Measurements from ENCODE around the gene UACA. TPM values are rescaled to one million over a fixed set of nuclear protein-coding genes. Genes with fewer than 3 reads are reported as not detected.
A peak's percentile ranks its signal among the peaks of the same experiment; 100 is the strongest.

The UACA gene
- total and polyA plus RNA-seq, 4 experiments from 2014 or later: 0.15 to 0.40 (median 0.28) TPM; not detected in 1

DNA sequence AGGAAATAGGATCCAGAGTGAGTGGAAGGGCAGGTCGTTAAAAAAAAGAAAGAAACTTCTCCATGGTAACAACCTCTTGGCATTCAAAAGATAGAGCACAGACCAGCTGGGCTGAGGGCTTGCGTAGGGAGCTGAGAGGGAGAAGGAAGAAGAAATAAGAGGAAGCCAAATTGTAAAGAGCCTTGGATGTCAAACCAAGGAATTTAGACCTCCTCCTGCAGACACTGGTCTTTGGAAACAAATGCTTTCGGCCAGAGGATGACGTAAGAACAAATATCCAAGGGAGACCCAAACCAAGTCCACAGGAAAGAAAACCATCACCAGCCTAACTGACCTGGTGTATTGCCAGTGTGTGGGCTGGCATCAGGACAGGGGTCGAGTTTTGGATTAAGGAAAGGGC is 155.2 kb downstream of the UACA start:
- no peak overlapping the region for H3K4me3 ChIP-seq (ENCODE audit: low read length in 2 of 2)
- CTCF ChIA-PET (ENCODE audit: partially characterized antibody): no interaction called here
- H3K27me3 ChIP-seq (ENCODE audit: insufficient read depth, low read length): no peaks in the 10 kb centered on the region
- intact Hi-C loops (cut with micrococcal nuclease): no loop called here
- no peak overlapping the region for H3K27ac Mint-ChIP-seq
- POLR2A ChIA-PET (ENCODE audit: partially characterized antibody): no interaction called here
- no peak for DNase-seq
- no peak overlapping the region for H3K27ac ChIP-seq (ENCODE audit: low read depth, low read length)
- H3K4me1 ChIP-seq (ENCODE audit: insufficient read depth, low read length): no peaks in the 10 kb centered on the region
- H3K36me3 ChIP-seq (ENCODE audit: insufficient read depth, low read length): no peaks in the 10 kb centered on the region
- H3K4me1 Mint-ChIP-seq: no peaks in the 10 kb centered on the region
- no peaks in the 10 kb centered on the region for H3K9me3 ChIP-seq (ENCODE audit: control insufficient read depth in 1 of 2, low read length in 2 of 2)
- H3K36me3 Mint-ChIP-seq: no peaks in the 10 kb centered on the region
- no peak overlapping the region for H3K4me3 Mint-ChIP-seq
- peaks cover 0 to 6% (median 0%) of the 10 kb centered on the region in 8 donors for H3K9me3 Mint-ChIP-seq
- peaks cover 0 to 4% of the 10 kb centered on the region in 2 donors for H3K27me3 Mint-ChIP-seq

- Mint-ChIP-seq H3K4me1 (no peaks in the 10 kb centered on the region), H3K27ac (peak overlapping the region in 1 of 7 donors; percentile 15), H3K4me3 (no peak overlapping the region), H3K27me3 (peaks cover 0 to 4% of the 10 kb centered on the region in 2 donors), H3K9me3 (peaks cover 0 to 3% (median 0%) of the 10 kb centered on the region in 8 donors), H3K36me3 (no peaks in the 10 kb centered on the region)
- DNase-seq: no peak
- ChIA-PET CTCF (ENCODE audit: partially characterized antibody) (interaction anchor here (0.7 kb wide), 1 partner anchor 8 kb away, joined by 3 read pairs; no protein-coding TSS in a partner anchor), POLR2A (ENCODE audit: partially characterized antibody) (no interaction called here)
- H3K27ac ChIP-seq (ENCODE audit: low read depth, low read length): no peak overlapping the region
- H3K27me3 ChIP-seq (ENCODE audit: insufficient read depth, low read length): no peaks in the 10 kb centered on the region
- no peaks in the 10 kb centered on the region for H3K36me3 ChIP-seq (ENCODE audit: insufficient read depth, low read length)
- intact Hi-C loops (cut with micrococcal nuclease): no loop called here
- H3K4me1 ChIP-seq (ENCODE audit: insufficient read depth, low read length): no peaks in the 10 kb centered on the region
- H3K9me3 ChIP-seq (ENCODE audit: control insufficient read depth in 1 of 2, low read length in 2 of 2): no peaks in the 10 kb centered on the region
- no peak overlapping the region for H3K4me3 ChIP-seq (ENCODE audit: low read length in 2 of 2)
Measured at GRCh38 chr15:70605606-70606410, 157.6 kb downstream of the UACA start.

GRCh38 chr15:70604666-70605315 is 158.6 kb downstream of the UACA start:
- intact Hi-C loops (cut with micrococcal nuclease): no loop called here
- H3K27ac ChIP-seq (ENCODE audit: low read depth, low read length): no peak overlapping the region
- no peak for DNase-seq
- H3K4me3 ChIP-seq (ENCODE audit: low read length in 2 of 2): no peak overlapping the region
- CTCF ChIA-PET (ENCODE audit: partially characterized antibody): no interaction called here
- no peaks in the 10 kb centered on the region for H3K27me3 ChIP-seq (ENCODE audit: insufficient read depth, low read length)
- H3K27ac Mint-ChIP-seq: no peak overlapping the region
- H3K4me3 Mint-ChIP-seq: no peak overlapping the region
- no peaks in the 10 kb centered on the region for H3K4me1 Mint-ChIP-seq
- H3K36me3 Mint-ChIP-seq: no peaks in the 10 kb centered on the region
- peaks cover 0 to 7% (median 2%) of the 10 kb centered on the region in 8 donors for H3K9me3 Mint-ChIP-seq
- POLR2A ChIA-PET (ENCODE audit: partially characterized antibody): no interaction called here
- H3K36me3 ChIP-seq (ENCODE audit: insufficient read depth, low read length): no peaks in the 10 kb centered on the region
- H3K27me3 Mint-ChIP-seq: peaks cover 0 to 4% of the 10 kb centered on the region in 2 donors
- no peaks in the 10 kb centered on the region for H3K4me1 ChIP-seq (ENCODE audit: insufficient read depth, low read length)
- H3K9me3 ChIP-seq (ENCODE audit: control insufficient read depth in 1 of 2, low read length in 2 of 2): no peaks in the 10 kb centered on the region

Other genes starting within 250 kb of the UACA start
- gene LARP6, start 90.6 kb upstream of the UACA start, total RNA-seq: not detected
- not detected for gene LARP6, start 90.6 kb upstream of the UACA start, polyA plus RNA-seq
- gene THAP10, start 128.9 kb upstream of the UACA start, total RNA-seq: under 1 TPM; 0.36 to 0.41 TPM
- gene THAP10, start 128.9 kb upstream of the UACA start, polyA plus RNA-seq: under 1 TPM; 0.12 to 0.31 TPM
- under 1 TPM; 0.20 to 0.75 TPM for gene LRRC49, start 129.3 kb upstream of the UACA start, total RNA-seq
- gene LRRC49, start 129.3 kb upstream of the UACA start, polyA plus RNA-seq: under 1 TPM in 1 of 2 donors, not detected in 1; 0.50 TPM